Activated CD8-positive, alpha-beta T cell treated with anti-CD3 and anti-CD28 coated beads for 36 hours (primary cell): ENCODE data around the gene SLC38A10. TPM values are rescaled to one million over a fixed set of nuclear protein-coding genes. Genes with fewer than 3 reads are reported as not detected.

Experiments
- ATAC-seq: fragments of 200-7000 bp; cut with Tn5 transposase; one replicate; pipeline ENCODE4 v1.10.0; 2021; ENCODE audit warnings: mild to moderate bottlenecking, moderate library complexity
- CTCF ChIA-PET: fragments of 350-600 bp; sonication (Branson Sonifier 250); formaldehyde crosslinking; loops from one replicate; lab custom pipeline; 2021; ENCODE audit warnings: antibody characterized with exemption; lab: Charles Lee
- POLR2A ChIA-PET: fragments of 350-600 bp; sonication (Branson Sonifier 250); formaldehyde crosslinking; loops from one replicate; lab custom pipeline; 2021; ENCODE audit warnings: antibody characterized with exemption; lab: Charles Lee
- DNase-seq: peaks from one replicate; pipeline ENCODE4 v3.0.0-alpha.2; 2020
- H3K27ac Mint-ChIP-seq: one replicate; pipeline ENCODE4 v1.8.0; 2021; ENCODE audit warnings: mild to moderate bottlenecking, mixed read lengths
- H3K27me3 Mint-ChIP-seq: one replicate; pipeline ENCODE4 v1.8.0; 2021; ENCODE audit warnings: mixed read lengths
- H3K36me3 Mint-ChIP-seq: one replicate; pipeline ENCODE4 v1.8.0; 2021; ENCODE audit warnings: low read depth, mixed read lengths
- H3K4me1 Mint-ChIP-seq: one replicate; pipeline ENCODE4 v1.8.0; 2021; ENCODE audit warnings: low read depth, mixed read lengths
- H3K4me3 Mint-ChIP-seq: one replicate; pipeline ENCODE4 v1.8.0; 2021; ENCODE audit warnings: mild to moderate bottlenecking, moderate library complexity, mixed read lengths
- H3K9me3 Mint-ChIP-seq: one replicate; pipeline ENCODE4 v1.8.0; 2021; ENCODE audit warnings: mixed read lengths
- CTCF ChIP-seq: fragments of 200-600 bp; IDR thresholded peaks from one replicate; pipeline ENCODE4 v1.8.0; 2022; ENCODE audit warnings: antibody characterized with exemption, mild to moderate bottlenecking
- intact Hi-C: fragments of 100-400 bp; cut with micrococcal nuclease; formaldehyde crosslinking; loops from one replicate; pipeline ENCODE4 v1.10.0; 2022
- total RNA-seq, 2 experiments: library from RNA; stranded (reverse); gene quantifications; one replicate each; pipeline ENCODE4 v1.2.3, GENCODE V29; 2021

SLC38A10 gene
- total RNA-seq, 2 experiments from 2014 or later, result 42.7 to 45.4 TPM

DNA sequence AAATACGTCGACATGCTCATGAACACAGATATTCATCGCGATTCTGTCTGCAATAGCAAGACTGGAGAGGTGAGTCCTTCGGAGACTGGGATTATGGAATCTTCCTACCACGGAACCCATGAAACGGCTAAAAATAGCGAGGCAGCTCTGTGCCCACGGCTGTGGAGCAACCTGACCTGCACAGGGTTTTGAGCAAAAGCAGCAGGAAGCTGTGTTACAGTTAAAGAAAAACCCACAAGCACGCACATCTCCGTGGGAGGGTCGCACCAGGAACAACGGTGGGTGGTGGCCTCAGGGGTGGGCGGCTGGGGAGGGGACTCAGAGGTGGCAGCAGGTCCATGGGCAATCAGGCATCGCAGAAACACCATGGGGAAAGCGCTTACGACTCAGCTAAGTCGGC lies 24.8 kb downstream of the SLC38A10 start:
- peaks cover 5% of the 10 kb centered on the region for H3K4me1 Mint-ChIP-seq
- ChIA-PET CTCF (interaction anchor here (0.9 to 1.2 kb wide), 2 partner anchors 17 to 26 kb away, joined by 3 read pairs; no protein-coding TSS in a partner anchor), POLR2A (no interaction called here)
- no peak for ATAC-seq
- intact Hi-C loops, result no loop called here
- TF ChIP-seq CTCF, result no peak
- H3K27ac Mint-ChIP-seq, result no peak overlapping the region
- H3K9me3 Mint-ChIP-seq, result no peaks in the 10 kb centered on the region
- no peak for DNase-seq
- H3K27me3 Mint-ChIP-seq, result no peaks in the 10 kb centered on the region
- peaks cover 21% of the 10 kb centered on the region for H3K36me3 Mint-ChIP-seq
- H3K4me3 Mint-ChIP-seq, result no peak overlapping the region

- H3K27ac Mint-ChIP-seq, result no peak overlapping the region
- POLR2A ChIA-PET, result no interaction called here
- CTCF ChIA-PET, result interaction anchor here (0.9 kb wide), 1 partner anchor 15 kb away, joined by 4 read pairs; no protein-coding TSS in a partner anchor
- H3K27me3 Mint-ChIP-seq, result no peaks in the 10 kb centered on the region
- no peak overlapping the region for H3K4me3 Mint-ChIP-seq
- peaks cover 12% of the 10 kb centered on the region for H3K36me3 Mint-ChIP-seq
- H3K4me1 Mint-ChIP-seq, result peaks cover 2% of the 10 kb centered on the region
- H3K9me3 Mint-ChIP-seq, result no peaks in the 10 kb centered on the region
- intact Hi-C loops, result no loop called here
- no peak for TF ChIP-seq CTCF
- DNase-seq, result no peak
- no peak for ATAC-seq
Measured at GRCh38 chr17:81267390-81268067, 27.6 kb downstream of the SLC38A10 start.

GRCh38 chr17:81265576-81265975 lies 29.5 kb downstream of the SLC38A10 start:
- H3K36me3 Mint-ChIP-seq, result peaks cover 7% of the 10 kb centered on the region
- no peaks in the 10 kb centered on the region for H3K27me3 Mint-ChIP-seq
- ChIA-PET POLR2A (interaction anchor here (0.6 kb wide), 1 partner anchor 154 kb away, joined by 4 read pairs; no protein-coding TSS in a partner anchor), CTCF (no interaction called here)
- H3K4me3 Mint-ChIP-seq, result no peak overlapping the region
- no peak overlapping the region for H3K27ac Mint-ChIP-seq
- no peaks in the 10 kb centered on the region for H3K9me3 Mint-ChIP-seq
- H3K4me1 Mint-ChIP-seq, result peaks cover 2% of the 10 kb centered on the region
- ATAC-seq (no peak), DNase-seq (no peak)
- intact Hi-C loops, result no loop called here
- no peak for TF ChIP-seq CTCF

- Mint-ChIP-seq H3K27me3 (no peaks in the 10 kb centered on the region), H3K27ac (no peak overlapping the region), H3K4me1 (peaks cover 2% of the 10 kb centered on the region), H3K9me3 (no peaks in the 10 kb centered on the region), H3K4me3 (no peak overlapping the region), H3K36me3 (peaks cover 7% of the 10 kb centered on the region)
- intact Hi-C loops, result no loop called here
- ChIA-PET CTCF (no interaction called here), POLR2A (no interaction called here)
- ATAC-seq (no peak), DNase-seq (no peak)
- TF ChIP-seq CTCF, result no peak
Measured at GRCh38 chr17:81264640-81265039, 30.5 kb downstream of the SLC38A10 start.

GRCh38 chr17:81263371-81264181 lies 31.5 kb downstream of the SLC38A10 start:
- Mint-ChIP-seq H3K36me3 (peaks cover 3% of the 10 kb centered on the region), H3K4me1 (peaks cover 2% of the 10 kb centered on the region), H3K4me3 (no peak overlapping the region), H3K27ac (no peak overlapping the region), H3K9me3 (no peaks in the 10 kb centered on the region), H3K27me3 (no peaks in the 10 kb centered on the region)
- intact Hi-C loops, result no loop called here
- ATAC-seq, result no peak
- ChIA-PET POLR2A (no interaction called here), CTCF (interaction anchor here (0.8 kb wide), 1 partner anchor 11 kb away, joined by 3 read pairs; no protein-coding TSS in a partner anchor)
- DNase-seq, result no peak
- no peak for TF ChIP-seq CTCF
